K562 (cell line): ENCODE data around the gene HEATR1. TPM values are rescaled to one million over a fixed set of nuclear protein-coding genes. Genes with fewer than 3 reads are reported as not detected.

Source experiments
- ATAC-seq: fragments of 200-7000 bp; cut with Tn5 transposase; 3 replicates; pipeline ENCODE4 v1.9.1; 2020; ENCODE audit warnings: moderate library complexity
- BruUV-seq: library from RNA; stranded (reverse); fragments of 400-500 nt; replicated peaks from 2 replicates; lab custom pipeline; 2021; lab: Mats Ljungman, UMichigan
- CTCF ChIA-PET: fragments of 300-600 bp; formaldehyde crosslinking; extraction: SDS; loops from one replicate; lab custom pipeline; 2021; ENCODE audit warnings: low intra/inter-chr PET ratio; lab: Yijun Ruan, JAX
- POLR2A ChIA-PET: fragments of 300-600, 350-650 bp; sonication (Branson Sonifier 250); formaldehyde crosslinking; extraction: SDS; loops from one replicate; lab custom pipeline; 2021; ENCODE audit warnings: antibody characterized with exemption, inconsistent platforms; lab: Yijun Ruan, JAX
- DNase-seq, 4 experiments: peaks; one replicate each; pipeline versions ENCODE4 v3.0.0 to v3.0.0-alpha.2; 2011 to 2018; ENCODE audit warnings: low spot score in 3 of 4, mixed read lengths in 3 of 4; ENCODE audit errors: extremely low read depth in 1 of 4
- FAIRE-seq: peaks from 2 replicates; lab custom pipeline; 2011; peaks lifted over from hg19 to GRCh38; lab: Jason Lieb, UNC
- H2AFZ ChIP-seq: 2 replicates; pipeline ENCODE4 v1.6.0; 2011; ENCODE audit warnings: low read depth, low read length, control low read depth, inconsistent platforms
- H3K27ac ChIP-seq: fragments of 200-600 bp; 3 replicates; pipeline ENCODE4 v1.8.0; 2011; ENCODE audit warnings: low read depth, mild to moderate bottlenecking, control low read depth, inconsistent platforms, low read length, moderate library complexity, mixed read lengths; ENCODE audit errors: extremely low read depth
- H3K27me3 ChIP-seq, 2 experiments: fragments of 300-600 bp in 1 of 2; 2 replicates in 1 of 2; 3 replicates in 1 of 2; pipeline versions ENCODE4 v1.6.0 to v1.8.0; 2011; ENCODE audit warnings: inconsistent platforms in 2 of 2, low read length in 2 of 2, mild to moderate bottlenecking in 1 of 2, mixed read lengths in 1 of 2, moderate library complexity in 1 of 2; ENCODE audit not compliant: control insufficient read depth in 2 of 2, insufficient read depth in 2 of 2
- H3K36me3 ChIP-seq: fragments of 300-600 bp; 3 replicates; pipeline ENCODE4 v1.8.0; 2011; ENCODE audit warnings: mild to moderate bottlenecking, low read length, inconsistent platforms; ENCODE audit not compliant: control insufficient read depth, insufficient read depth
- H3K4me1 ChIP-seq, 2 experiments: fragments of 200-600 bp in 1 of 2; replicated peaks in 1 of 2; 2 replicates in 1 of 2; 3 replicates in 1 of 2; pipeline versions ENCODE4 v1.5.1 to v1.8.0; 2011; ENCODE audit warnings: inconsistent platforms in 2 of 2, low read length in 2 of 2, mild to moderate bottlenecking in 1 of 2, mixed read lengths in 1 of 2, moderate library complexity in 1 of 2; ENCODE audit not compliant: control insufficient read depth in 2 of 2, insufficient read depth in 2 of 2
- H3K4me2 ChIP-seq: 2 replicates; pipeline ENCODE4 v1.6.1; 2011; ENCODE audit warnings: low read length, control low read depth, inconsistent platforms, mixed read lengths; ENCODE audit not compliant: insufficient read depth
- H3K4me3 ChIP-seq: fragments of 200-600 bp; sonication (generic), shearing (Covaris generic); 2 replicates; pipeline ENCODE4 v1.5.1; 2016; ENCODE audit warnings: control low read depth, inconsistent platforms
- H3K79me2 ChIP-seq: fragments of 200-600 bp; 3 replicates; pipeline ENCODE4 v1.8.0; 2011; ENCODE audit warnings: low read length, inconsistent platforms; ENCODE audit not compliant: control insufficient read depth, insufficient read depth
- H3K9ac ChIP-seq, 2 experiments: 2 replicates each; pipeline versions ENCODE4 v1.6.0 to v1.6.1; 2011; ENCODE audit warnings: low read depth in 2 of 2, low read length in 2 of 2, control low read depth in 1 of 2, inconsistent platforms in 1 of 2, mild to moderate bottlenecking in 1 of 2, mixed read lengths in 1 of 2; ENCODE audit not compliant: insufficient read depth in 1 of 2
- H3K9me1 ChIP-seq: one replicate; pipeline ENCODE4 v1.6.0; 2011; ENCODE audit warnings: inconsistent platforms, mild to moderate bottlenecking, low read length, moderate library complexity; ENCODE audit not compliant: control insufficient read depth, insufficient read depth
- H3K9me3 ChIP-seq: replicated peaks from 2 replicates; pipeline ENCODE4 v1.5.1; 2011; ENCODE audit warnings: low read depth, low read length, inconsistent platforms; ENCODE audit not compliant: control insufficient read depth, insufficient read depth
- H4K20me1 ChIP-seq: replicated peaks from 2 replicates; pipeline ENCODE4 v1.6.1; 2011; ENCODE audit warnings: low read length, inconsistent platforms, mixed read lengths; ENCODE audit not compliant: control insufficient read depth, insufficient read depth
- CCNT2 ChIP-seq: IDR thresholded peaks from 2 replicates; pipeline ENCODE4 v1.6.1; 2011; ENCODE audit warnings: borderline replicate concordance, low read depth, mild to moderate bottlenecking, moderate library complexity, mixed read lengths, low read length; ENCODE audit not compliant: insufficient read length; ENCODE audit errors: extremely low read depth
- ELF4 ChIP-seq: fragments of 450-650 bp; formaldehyde crosslinking; IDR thresholded peaks from 2 replicates; pipeline ENCODE4 v1.4.0; 2022; ENCODE audit warnings: missing genetic modification characterization
- EP400 ChIP-seq: fragments of 450-650 bp; IDR thresholded peaks from 2 replicates; pipeline ENCODE4 v1.6.1; 2017; ENCODE audit warnings: antibody characterized with exemption, mild to moderate bottlenecking, moderate library complexity
- FOS ChIP-seq: IDR thresholded peaks from 3 replicates; pipeline ENCODE4 v1.6.1; 2011; ENCODE audit not compliant: insufficient read length; ENCODE audit errors: extremely low read depth
- ID3 ChIP-seq, 2 experiments: fragments of 250-450 bp in 1 of 2; fragments of 450-650 bp in 1 of 2; sonication (Bioruptor Pico) in 1 of 2; IDR thresholded peaks; 2 replicates each; pipeline versions ENCODE4 v1.6.1 to v1.8.0; 2016 to 2021; ENCODE audit warnings: mild to moderate bottlenecking in 2 of 2, moderate library complexity in 2 of 2, missing compliant biosample characterization in 1 of 2, missing genetic modification characterization in 1 of 2
- JUNB ChIP-seq: fragments of 450-650 bp; formaldehyde crosslinking; conservative IDR thresholded peaks from 2 replicates; pipeline ENCODE4 v1.4.0; 2020; ENCODE audit warnings: mild to moderate bottlenecking
- KDM1A ChIP-seq, 2 experiments: fragments of 450-650 bp; IDR thresholded peaks; 2 replicates each; pipeline ENCODE4 v1.6.1; 2016; ENCODE audit warnings: mild to moderate bottlenecking in 2 of 2
- RBM34 ChIP-seq: fragments of 200-400 bp; formaldehyde crosslinking; IDR thresholded peaks from 2 replicates; pipeline ENCODE4 v1.6.1; 2018; ENCODE audit warnings: low read length, borderline replicate concordance; ENCODE audit not compliant: insufficient read depth
- ZBTB17 ChIP-seq: fragments of 450-650 bp; formaldehyde crosslinking; IDR thresholded peaks from 2 replicates; pipeline ENCODE4 v1.4.0; 2020; ENCODE audit warnings: mild to moderate bottlenecking
- ZBTB34 ChIP-seq: fragments of 250-450 bp; sonication (Bioruptor Pico); IDR thresholded peaks from 2 replicates; pipeline ENCODE4 v1.8.0; 2021; ENCODE audit warnings: mild to moderate bottlenecking, moderate library complexity
- ZFX ChIP-seq: sonication (generic); formaldehyde crosslinking; IDR thresholded peaks from 2 replicates; pipeline ENCODE4 v1.8.0; 2022; ENCODE audit warnings: mild to moderate bottlenecking, missing genetic modification reagents, moderate library complexity
- ZNF57 ChIP-seq: fragments of 450-650 bp; formaldehyde crosslinking; IDR thresholded peaks from 2 replicates; pipeline ENCODE4 v1.4.0; 2020; ENCODE audit warnings: mild to moderate bottlenecking, moderate library complexity
- WGBS: fragments of 100-300 bp; shearing (Covaris generic); methylation state at CpG from one replicate; pipeline ENCODE4 v1.1.6; 2016; ENCODE audit warnings: low coverage, mixed read lengths; ENCODE audit not compliant: insufficient coverage; ENCODE audit errors: missing lambda C conversion rate; 5-methylcytosine and 5-hydroxymethylcytosine counted together
- in situ Hi-C: fragments of 300-500 bp; cut with MboI; formaldehyde crosslinking; loops from 4 replicates; pipeline ENCODE4 v1.15.0; 2018; ENCODE audit warnings: inconsistent platforms, mixed read lengths
- intact Hi-C: fragments of 100-400 bp; cut with micrococcal nuclease; formaldehyde crosslinking; loops from 2 replicates; pipeline ENCODE4 v1.14.2; 2022
- polyA plus RNA-seq, 8 experiments: library from polyadenylated mRNA; depleted of rRNA in 4 of 8; stranded (reverse) in 5 of 8; unstranded in 3 of 8; fragments of >200 nt; fragmentation: Nextera tagmentation in 2 of 8; fragmentation: Illumina TruSeq in 1 of 8; extraction: Ambion mirVana in 2 of 8; extraction: Trizol in 1 of 8; gene quantifications; 2 replicates each; pipeline versions ENCODE4 v1.2.1 to v1.2.3, GENCODE V29; 2011 to 2014; ENCODE audit warnings: inconsistent platforms in 1 of 8, missing spikeins in 1 of 8
- total RNA-seq, 7 experiments: library from RNA; depleted of rRNA in 6 of 7; stranded (reverse); fragments of >200 nt in 6 of 7; fragmentation: Illumina TruSeq in 2 of 7; extraction: Trizol in 2 of 7; gene quantifications; 2 replicates each; pipeline versions ENCODE4 v1.2.1 to v1.2.3, GENCODE V29; 2011 to 2021; ENCODE audit warnings: low replicate concordance in 1 of 7
- TF ChIP-seq, protein P1 (sequence below): sonication (generic); formaldehyde crosslinking; IDR thresholded peaks from 2 replicates; pipeline ENCODE4 v1.8.0; 2022; ENCODE audit warnings: mild to moderate bottlenecking, missing genetic modification reagents

The HEATR1 gene
- total and polyA plus RNA-seq, 9 of the 15 experiments (the other 6 are each of a cell fraction or from before 2014, with no cell fraction given) = 28.3 to 108 (median 50.9) TPM

DNA sequence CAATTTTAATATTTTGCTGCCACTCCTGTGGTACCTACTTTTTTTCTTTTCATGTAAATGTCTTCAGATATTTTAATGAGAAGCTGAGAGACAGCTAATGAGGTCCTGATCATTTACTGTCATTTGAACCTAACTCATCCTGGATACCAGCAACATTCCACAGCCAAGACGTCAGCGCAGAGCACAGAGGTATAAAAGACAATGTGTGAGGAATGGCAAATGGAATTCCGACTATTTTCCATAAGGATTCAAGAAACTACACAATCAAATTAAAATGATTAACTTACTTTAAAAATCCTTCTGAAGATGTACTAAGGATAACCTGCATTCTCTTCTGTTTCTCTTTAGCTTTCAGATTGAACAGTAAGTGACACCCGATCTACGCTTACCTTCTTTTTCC lies 38.8 kb downstream of the HEATR1 start:
- DNase-seq = no peak
- no peak overlapping the region for H3K9ac ChIP-seq
- no peaks in the 10 kb centered on the region for H4K20me1 ChIP-seq
- 95% methylated on average over 5 of the region's 5 CpGs for WGBS
- no peaks in the 10 kb centered on the region for H3K9me1 ChIP-seq
- FAIRE-seq = peak; percentile 32
- no peaks in the 10 kb centered on the region for H3K9me3 ChIP-seq
- H3K36me3 ChIP-seq = peaks cover 96% of the 10 kb centered on the region
- no peak overlapping the region for H3K4me3 ChIP-seq
- no peak overlapping the region for H3K27ac ChIP-seq
- in situ Hi-C loops = no loop called here
- H3K27me3 ChIP-seq = no peaks in the 10 kb centered on the region
- H3K4me2 ChIP-seq = no peak overlapping the region
- POLR2A ChIA-PET = interaction anchor here (0.5 kb wide), 1 partner anchor 1061 kb away, joined by 3 read pairs; the partner anchor contains the start of gene B3GALNT2
- intact Hi-C loops = no loop called here
- peaks cover 0 to 9% of the 10 kb centered on the region in 2 experiments; a peak in 1 of 5 replicates for H3K4me1 ChIP-seq
- H3K79me2 ChIP-seq = no peaks in the 10 kb centered on the region
- H2AFZ ChIP-seq = no peak overlapping the region
- no peak for ATAC-seq
- TF ChIP-seq ZFX (CRISPR knock-in tag) (no peak), FOS (no peak)
- CTCF ChIA-PET = no interaction called here
- no TSS peak for BruUV-seq

GRCh38 chr1:236561976-236562375 lies 42.3 kb downstream of the HEATR1 start:
- Histone ChIP-seq H3K79me2 (no peaks in the 10 kb centered on the region), H3K4me1 (no peaks in the 10 kb centered on the region), H3K9me3 (no peaks in the 10 kb centered on the region), H2AFZ (no peak overlapping the region), H3K4me3 (no peak overlapping the region), H3K9me1 (no peaks in the 10 kb centered on the region), H3K27me3 (no peaks in the 10 kb centered on the region), H3K9ac (no peak overlapping the region), H3K27ac (no peak overlapping the region), H3K4me2 (no peak overlapping the region), H4K20me1 (no peaks in the 10 kb centered on the region), H3K36me3 (peaks cover 95% of the 10 kb centered on the region)
- ATAC-seq (no peak), FAIRE-seq (no peak), DNase-seq (no peak)
- no TSS peak for BruUV-seq
- in situ Hi-C loops (no loop called here), intact Hi-C loops (no loop called here)
- CTCF ChIA-PET = no interaction called here
- POLR2A ChIA-PET = no interaction called here
- WGBS = 95% methylated on average over 2 of the region's 2 CpGs
- TF ChIP-seq ID3 (CRISPR knock-in tag; IDR thresholded peaks at IDR 0.05) = no peak
- TF ChIP-seq ID3 (tag; IDR thresholded peaks at IDR 0.05) = no peak
- no peak for TF ChIP-seq ZBTB34 (CRISPR knock-in tag)
- no peak for TF ChIP-seq CCNT2
- no peak for TF ChIP-seq EP400
- no peak for TF ChIP-seq RBM34
- no peak for TF ChIP-seq ZBTB17 (CRISPR knock-in tag)
- TF ChIP-seq KDM1A (IDR thresholded peaks at IDR 0.05) = no peak
- TF ChIP-seq, protein P1, sequence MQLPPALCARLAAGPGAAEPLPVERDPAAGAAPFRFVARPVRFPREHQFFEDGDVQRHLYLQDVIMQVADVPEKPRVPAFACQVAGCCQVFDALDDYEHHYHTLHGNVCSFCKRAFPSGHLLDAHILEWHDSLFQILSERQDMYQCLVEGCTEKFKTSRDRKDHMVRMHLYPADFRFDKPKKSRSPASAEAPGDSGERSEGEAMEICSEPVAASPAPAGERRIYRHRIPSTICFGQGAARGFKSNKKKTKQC (CRISPR knock-in tag) = no peak
- no peak for TF ChIP-seq ZNF57
- no peak for TF ChIP-seq JUNB (CRISPR knock-in tag)
- no peak for TF ChIP-seq ELF4
